SK-N-SH (cell line): ENCODE measurements around the gene KICS2. TPM values are rescaled to one million over a fixed set of nuclear protein-coding genes. Genes with fewer than 3 reads are reported as not detected.

Experiments used
- CTCF ChIA-PET: fragments of 300-600, 350-600 bp; formaldehyde crosslinking; extraction: SDS; loops from one replicate; lab custom pipeline; 2021; lab: Yijun Ruan, JAX
- POLR2A ChIA-PET: fragments of 350-600 bp; sonication (Branson Sonifier 250); formaldehyde crosslinking; extraction: SDS; loops from one replicate; lab custom pipeline; 2020; ENCODE audit warnings: antibody characterized with exemption, inconsistent platforms; lab: Yijun Ruan, JAX
- DNase-seq: peaks from one replicate; pipeline ENCODE4 v3.0.0; 2012
- H2AFZ ChIP-seq: fragments of 200-600 bp; sonication (generic); 2 replicates; pipeline ENCODE4 v1.8.1; 2016; ENCODE audit warnings: antibody characterized with exemption, mild to moderate bottlenecking, low read depth
- H3F3A ChIP-seq: fragments of 200-600 bp; sonication (generic); replicated peaks from 2 replicates; pipeline ENCODE3; 2016; ENCODE audit warnings: antibody characterized with exemption, mild to moderate bottlenecking; ENCODE audit not compliant: insufficient read depth
- H3K27ac ChIP-seq, 2 experiments: fragments of 200-500 bp in 1 of 2; fragments of 200-600 bp in 1 of 2; sonication (Bioruptor generic) in 1 of 2; sonication (generic), shearing (Covaris generic) in 1 of 2; 2 replicates each; pipeline versions ENCODE4 v1.5.1 to v1.6.1; 2014 to 2016; ENCODE audit warnings: low read depth in 2 of 2, inconsistent platforms in 1 of 2, low read length in 1 of 2, mild to moderate bottlenecking in 1 of 2, mixed read lengths in 1 of 2
- H3K27me3 ChIP-seq: fragments of 200-600 bp; sonication (generic), shearing (Covaris generic); 2 replicates; pipeline ENCODE4 v1.6.1; 2016; ENCODE audit warnings: mixed run types; ENCODE audit not compliant: insufficient read depth
- H3K36me3 ChIP-seq, 2 experiments: fragments of 200-500 bp in 1 of 2; fragments of 200-600 bp in 1 of 2; sonication (Bioruptor generic) in 1 of 2; sonication (generic) in 1 of 2; replicated peaks in 1 of 2; 2 replicates each; pipeline versions ENCODE3 to v1.5.1; 2014 to 2016; ENCODE audit warnings: low read length in 1 of 2, mild to moderate bottlenecking in 1 of 2; ENCODE audit not compliant: insufficient read depth in 2 of 2, control insufficient read depth in 1 of 2
- H3K4me1 ChIP-seq, 2 experiments: fragments of 200-500 bp in 1 of 2; fragments of 200-600 bp in 1 of 2; sonication (Bioruptor generic) in 1 of 2; sonication (generic), shearing (Covaris generic) in 1 of 2; 2 replicates each; pipeline versions ENCODE4 v1.5.1 to v1.6.1; 2014 to 2016; ENCODE audit warnings: low read depth in 1 of 2, low read length in 1 of 2, mixed run types in 1 of 2; ENCODE audit not compliant: insufficient read depth in 2 of 2, control insufficient read depth in 1 of 2
- H3K4me2 ChIP-seq: fragments of 200-600 bp; sonication (generic), shearing (Covaris generic); 2 replicates; pipeline ENCODE4 v1.6.1; 2017; ENCODE audit warnings: mixed run types
- H3K4me3 ChIP-seq, 2 experiments: fragments of 200-500 bp in 1 of 2; fragments of 200-600 bp in 1 of 2; sonication (Bioruptor generic) in 1 of 2; sonication (generic), shearing (Covaris generic) in 1 of 2; 2 replicates each; pipeline versions ENCODE4 v1.5.1 to v1.8.1; 2014 to 2016; ENCODE audit warnings: low read depth in 2 of 2, inconsistent platforms in 1 of 2, low read length in 1 of 2, mild to moderate bottlenecking in 1 of 2, mixed read lengths in 1 of 2, moderate library complexity in 1 of 2
- H3K79me2 ChIP-seq: fragments of 200-600 bp; sonication (generic); 2 replicates; pipeline ENCODE4 v1.8.1; 2017; ENCODE audit warnings: mild to moderate bottlenecking; ENCODE audit not compliant: insufficient read depth
- H3K9ac ChIP-seq: fragments of 200-600 bp; sonication (generic); 2 replicates; pipeline ENCODE4 v1.6.1; 2017; ENCODE audit warnings: mixed run types
- H3K9me2 ChIP-seq: fragments of 200-600 bp; sonication (generic); 2 replicates; pipeline ENCODE4 v1.6.1; 2017; ENCODE audit warnings: mixed run types
- H3K9me3 ChIP-seq: fragments of 200-600 bp; sonication (generic); 2 replicates; pipeline ENCODE4 v1.6.1; 2017; ENCODE audit warnings: mixed run types, mild to moderate bottlenecking, moderate library complexity
- H4K20me1 ChIP-seq: fragments of 200-600 bp; sonication (generic); 2 replicates; pipeline ENCODE4 v1.6.1; 2017; ENCODE audit warnings: mild to moderate bottlenecking, mixed run types; ENCODE audit not compliant: insufficient read depth
- EP300 ChIP-seq, 2 experiments: IDR thresholded peaks; 2 replicates each; pipeline versions ENCODE4 v1.4.0 to v1.6.1; 2012; ENCODE audit warnings: borderline replicate concordance in 1 of 2, low read depth in 1 of 2, low read length in 1 of 2
- FOXM1 ChIP-seq: IDR thresholded peaks from 2 replicates; pipeline ENCODE4 v1.4.0; 2012; ENCODE audit warnings: low read depth, mild to moderate bottlenecking
- GABPA ChIP-seq: IDR thresholded peaks from 2 replicates; pipeline ENCODE4 v1.4.0; 2012; ENCODE audit warnings: low read depth, mild to moderate bottlenecking
- IRF3 ChIP-seq: fragments of 150-350 bp; IDR thresholded peaks from 2 replicates; pipeline ENCODE4 v1.6.1; 2016; ENCODE audit warnings: mild to moderate bottlenecking, low read depth, low read length
- REST ChIP-seq: IDR thresholded peaks from 2 replicates; pipeline ENCODE4 v1.6.1; 2012; ENCODE audit warnings: mild to moderate bottlenecking, low read depth, low read length, moderate library complexity
- USF2 ChIP-seq: fragments of 150-350 bp; IDR thresholded peaks from 2 replicates; pipeline ENCODE4 v1.6.1; 2017; ENCODE audit warnings: antibody characterized with exemption, low read length, low read depth, borderline replicate concordance
- WGBS: methylation state at CpG from one replicate; pipeline ENCODE4 v1.1.6; 2017; ENCODE audit warnings: low lambda C conversion rate; 5-methylcytosine and 5-hydroxymethylcytosine counted together
- polyA plus RNA-seq, 3 experiments: library from polyadenylated mRNA; depleted of rRNA; stranded (reverse); fragments of >200 nt; gene quantifications; 2 replicates each; pipeline ENCODE4 v1.2.3, GENCODE V29; 2012

The KICS2 gene
- polyA plus RNA-seq, 1 of the 3 experiments (the other 2 are of a cell fraction): 4.1 TPM

DNA sequence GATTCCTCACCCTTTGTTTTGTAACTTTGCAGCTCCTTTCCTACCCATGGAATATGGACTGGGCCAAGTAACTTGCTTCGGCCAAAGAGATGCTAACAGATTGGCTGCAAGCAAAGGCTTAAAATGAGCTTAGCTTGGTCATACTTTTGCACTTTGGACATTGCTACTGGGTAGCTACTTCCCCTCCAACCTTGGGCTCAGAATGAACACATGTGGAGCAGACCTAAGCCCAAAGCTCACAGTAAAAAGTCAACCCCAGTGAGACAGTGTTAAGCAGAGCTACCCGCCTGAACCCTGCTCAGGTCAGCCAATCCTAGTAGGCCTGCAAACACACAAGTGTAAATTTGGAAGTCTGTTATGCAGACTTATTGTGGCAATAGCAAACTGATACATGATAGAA, 14.6 kb downstream of the KICS2 start:
- 91% methylated on average over 2 of the region's 2 CpGs for WGBS

More for the DNA sequence above, 14.6 kb downstream of the KICS2 start:
- Histone ChIP-seq H3K27ac (no peak overlapping the region), H3K4me1 (no peaks in the 10 kb centered on the region), H4K20me1 (no peaks in the 10 kb centered on the region), H3K9me2 (no peaks in the 10 kb centered on the region), H3K9me3 (no peaks in the 10 kb centered on the region), H3F3A (no peaks in the 10 kb centered on the region), H3K4me3 (no peak overlapping the region), H2AFZ (no peak overlapping the region), H3K9ac (no peak overlapping the region), H3K4me2 (no peak overlapping the region), H3K36me3 (peaks cover 4 to 6% of the 10 kb centered on the region in 2 experiments), H3K79me2 (no peaks in the 10 kb centered on the region), H3K27me3 (no peaks in the 10 kb centered on the region)
- no peak for DNase-seq
- ChIA-PET CTCF (no interaction called here), POLR2A (no interaction called here)
- TF ChIP-seq GABPA (no peak), FOXM1 (no peak), USF2 (no peak), EP300 (IDR thresholded peaks at IDR 0.05; ENCODE audit: borderline replicate concordance in 1 of 2, low read depth in 1 of 2, low read length in 1 of 2) (no peak), IRF3 (no peak), REST (no peak)
